ENCODE measurements around the gene FAM111A.
"Not testable (repeated sequence)": the region's sequence is repeated elsewhere in the genome, so short reads cannot be mapped to it uniquely, and the experiment has no call there.

DNA sequence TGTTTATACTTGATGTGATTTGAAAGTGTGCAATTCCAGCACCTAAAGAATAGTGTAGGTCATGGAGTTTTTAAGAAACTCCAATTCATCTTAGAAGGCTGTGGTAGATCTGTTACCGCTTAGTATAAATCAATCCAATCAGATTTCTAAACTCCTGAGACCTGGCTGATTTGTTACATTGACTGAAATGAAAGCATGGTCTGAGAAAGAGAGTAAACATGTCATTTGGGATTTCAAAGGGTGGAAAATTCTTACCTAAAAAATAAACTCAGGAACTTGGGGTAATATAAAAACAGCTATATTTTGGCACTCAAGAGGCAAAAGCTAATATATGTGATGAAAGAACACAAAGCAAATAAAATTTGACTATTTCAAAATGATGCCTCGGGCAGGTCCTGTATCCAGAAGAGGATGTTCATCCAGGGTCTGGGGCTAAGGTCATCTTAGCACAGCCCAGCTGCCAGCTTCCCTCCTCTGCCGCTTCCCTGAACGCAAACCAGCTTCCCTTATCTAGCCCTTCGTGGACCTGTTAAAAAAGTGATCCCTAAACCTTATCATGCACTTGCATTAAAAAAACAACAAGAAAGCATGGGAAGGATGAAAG is 46.6 kb upstream of the FAM111A start:
- TF ChIP-seq, protein P1, sequence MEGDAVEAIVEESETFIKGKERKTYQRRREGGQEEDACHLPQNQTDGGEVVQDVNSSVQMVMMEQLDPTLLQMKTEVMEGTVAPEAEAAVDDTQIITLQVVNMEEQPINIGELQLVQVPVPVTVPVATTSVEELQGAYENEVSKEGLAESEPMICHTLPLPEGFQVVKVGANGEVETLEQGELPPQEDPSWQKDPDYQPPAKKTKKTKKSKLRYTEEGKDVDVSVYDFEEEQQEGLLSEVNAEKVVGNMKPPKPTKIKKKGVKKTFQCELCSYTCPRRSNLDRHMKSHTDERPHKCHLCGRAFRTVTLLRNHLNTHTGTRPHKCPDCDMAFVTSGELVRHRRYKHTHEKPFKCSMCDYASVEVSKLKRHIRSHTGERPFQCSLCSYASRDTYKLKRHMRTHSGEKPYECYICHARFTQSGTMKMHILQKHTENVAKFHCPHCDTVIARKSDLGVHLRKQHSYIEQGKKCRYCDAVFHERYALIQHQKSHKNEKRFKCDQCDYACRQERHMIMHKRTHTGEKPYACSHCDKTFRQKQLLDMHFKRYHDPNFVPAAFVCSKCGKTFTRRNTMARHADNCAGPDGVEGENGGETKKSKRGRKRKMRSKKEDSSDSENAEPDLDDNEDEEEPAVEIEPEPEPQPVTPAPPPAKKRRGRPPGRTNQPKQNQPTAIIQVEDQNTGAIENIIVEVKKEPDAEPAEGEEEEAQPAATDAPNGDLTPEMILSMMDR (IDR thresholded peaks at IDR 0.05) = not testable (repeated sequence)
- not testable (repeated sequence) for TF ChIP-seq POLR2A (IDR thresholded peaks at IDR 0.05)

All from right lobe of liver (tissue), 4 donors.